Measurements from ENCODE around the gene KCNIP1.

GRCh38 chr5:170773024-170773985 lies 269.5 kb downstream of the KCNIP1 start:
- TF ChIP-seq CTCF (conservative IDR thresholded peaks at IDR 0.05; ENCODE audit: low read length) (no peak), EZH2phosphoT487 (IDR thresholded peaks at IDR 0.05; ENCODE audit: borderline replicate concordance) (no peak)

All from Loucy (cell line).